Measurements from ENCODE around the gene USPL1.

GRCh38 chr13:30708541-30708940 lies 90.8 kb downstream of the USPL1 start:
- no peak for TF ChIP-seq USF2 (CRISPR knock-in tag; IDR thresholded peaks at IDR 0.05)
- TF ChIP-seq, protein P1, sequence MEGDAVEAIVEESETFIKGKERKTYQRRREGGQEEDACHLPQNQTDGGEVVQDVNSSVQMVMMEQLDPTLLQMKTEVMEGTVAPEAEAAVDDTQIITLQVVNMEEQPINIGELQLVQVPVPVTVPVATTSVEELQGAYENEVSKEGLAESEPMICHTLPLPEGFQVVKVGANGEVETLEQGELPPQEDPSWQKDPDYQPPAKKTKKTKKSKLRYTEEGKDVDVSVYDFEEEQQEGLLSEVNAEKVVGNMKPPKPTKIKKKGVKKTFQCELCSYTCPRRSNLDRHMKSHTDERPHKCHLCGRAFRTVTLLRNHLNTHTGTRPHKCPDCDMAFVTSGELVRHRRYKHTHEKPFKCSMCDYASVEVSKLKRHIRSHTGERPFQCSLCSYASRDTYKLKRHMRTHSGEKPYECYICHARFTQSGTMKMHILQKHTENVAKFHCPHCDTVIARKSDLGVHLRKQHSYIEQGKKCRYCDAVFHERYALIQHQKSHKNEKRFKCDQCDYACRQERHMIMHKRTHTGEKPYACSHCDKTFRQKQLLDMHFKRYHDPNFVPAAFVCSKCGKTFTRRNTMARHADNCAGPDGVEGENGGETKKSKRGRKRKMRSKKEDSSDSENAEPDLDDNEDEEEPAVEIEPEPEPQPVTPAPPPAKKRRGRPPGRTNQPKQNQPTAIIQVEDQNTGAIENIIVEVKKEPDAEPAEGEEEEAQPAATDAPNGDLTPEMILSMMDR (IDR thresholded peaks at IDR 0.05): no peak

Data from WTC11 (cell line).